Pons (tissue), 1 donor: ENCODE measurements around the gene JAG1.

Source experiments
- DNase-seq: peaks from one replicate; pipeline ENCODE4 v3.0.0-alpha.2; 2016; ENCODE audit warnings: low spot score

JAG1 gene

DNA sequence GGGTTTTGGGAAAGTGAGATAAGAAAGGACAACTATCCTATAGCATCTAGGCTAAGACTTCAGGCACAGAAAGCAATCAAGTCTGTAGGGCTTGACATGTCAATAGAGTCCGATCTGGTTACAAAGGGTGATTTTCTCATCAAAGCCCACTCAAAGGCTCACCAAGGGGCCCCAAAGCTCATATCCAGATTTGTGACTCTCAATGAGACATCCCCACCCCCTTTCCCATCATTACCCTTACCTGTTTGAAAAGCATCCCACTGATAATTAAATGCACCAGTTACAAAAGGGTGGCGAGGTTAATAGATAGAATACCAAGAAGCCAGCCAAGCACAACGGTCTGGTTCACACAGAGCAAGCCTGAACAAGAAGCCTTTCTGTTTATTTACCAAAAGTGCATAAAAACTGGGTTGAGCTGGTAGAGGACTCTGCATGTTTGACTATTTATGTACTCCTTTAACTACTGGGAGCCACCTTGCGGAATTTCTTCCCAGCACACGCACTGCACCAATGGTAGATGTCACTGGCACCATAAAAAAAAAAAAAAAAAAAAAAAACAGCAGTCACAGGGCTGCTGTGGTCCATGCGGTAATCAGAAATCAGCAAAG lies 6.1 kb downstream of the JAG1 start:
- no peak for DNase-seq

DNA sequence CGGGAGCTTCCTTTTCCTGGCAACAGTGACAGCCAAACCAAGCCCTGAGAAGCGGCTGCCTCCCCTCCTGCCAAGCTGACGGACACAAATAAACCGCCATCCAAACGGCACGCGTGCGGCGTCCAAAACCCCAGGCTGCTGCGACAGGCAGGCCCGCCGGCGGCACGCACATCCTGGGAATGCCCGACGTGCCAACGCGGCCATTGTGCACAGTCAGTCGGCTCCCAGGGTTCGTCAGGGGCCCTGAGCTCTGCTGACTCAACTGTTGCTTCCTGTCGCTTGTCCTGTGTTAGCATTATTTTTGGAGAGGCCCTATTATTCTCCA lies 6.8 kb downstream of the JAG1 start:
- DNase-seq, result no peak

DNA sequence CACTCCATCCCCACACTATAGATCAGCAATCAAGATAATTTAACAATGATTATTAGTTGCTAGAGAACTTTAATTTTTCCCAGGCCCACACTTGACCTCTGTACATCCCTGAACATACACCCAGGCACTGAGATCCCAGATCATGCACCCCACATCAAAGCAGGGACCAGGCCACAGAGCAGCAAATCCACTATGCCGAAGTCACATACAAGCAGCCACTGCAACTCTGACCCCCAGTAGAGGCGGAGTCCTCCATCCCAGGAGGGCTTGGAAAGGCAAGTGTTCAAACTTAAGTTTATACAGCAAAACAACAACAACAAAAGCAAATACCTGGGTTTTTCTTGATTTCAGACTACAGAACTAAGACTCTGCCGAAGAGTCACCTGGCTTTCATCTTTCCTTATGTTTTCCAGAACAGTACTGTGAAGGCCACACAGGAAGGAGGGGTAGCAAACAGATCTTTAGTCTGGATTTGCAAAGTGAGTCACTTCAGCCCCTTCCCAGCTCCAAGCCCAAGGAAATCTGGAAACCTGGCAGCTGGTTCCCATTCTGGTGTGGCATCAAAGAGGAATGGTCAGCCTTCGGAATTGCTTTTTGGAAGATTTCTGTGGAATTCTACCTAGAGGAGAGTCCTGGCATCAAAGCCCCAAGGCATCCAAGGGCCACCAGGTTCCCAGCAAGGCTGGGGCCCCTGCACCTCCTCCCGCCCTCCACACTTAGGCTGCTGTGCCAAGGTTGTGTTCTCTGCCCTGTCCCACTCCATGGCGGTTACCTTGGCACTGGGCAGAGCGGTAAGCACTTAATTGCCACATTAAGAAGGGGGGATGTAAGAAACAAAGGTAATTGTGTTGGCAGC lies 7.3 kb downstream of the JAG1 start:
- DNase-seq, result no peak

DNA sequence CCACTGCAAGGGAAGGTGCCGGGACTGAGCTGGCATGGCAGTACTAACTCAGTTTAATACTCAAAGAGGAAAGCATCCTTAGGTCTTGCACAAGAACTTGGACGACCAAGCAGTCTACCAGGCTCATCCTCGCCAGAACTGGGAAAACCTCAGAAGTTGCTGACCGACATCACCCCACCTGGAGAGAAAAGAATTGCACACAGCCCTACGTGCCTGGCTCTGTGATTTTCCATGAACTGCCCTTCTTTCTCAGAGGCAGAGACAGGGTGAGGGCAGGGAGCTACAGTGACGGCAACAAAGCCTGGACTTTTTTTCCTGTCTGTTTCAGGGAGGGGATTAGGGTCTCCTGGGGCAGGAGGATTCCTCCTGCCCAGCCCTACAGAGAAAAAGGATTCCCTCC lies 8.0 kb downstream of the JAG1 start:
- DNase-seq, result no peak

DNA sequence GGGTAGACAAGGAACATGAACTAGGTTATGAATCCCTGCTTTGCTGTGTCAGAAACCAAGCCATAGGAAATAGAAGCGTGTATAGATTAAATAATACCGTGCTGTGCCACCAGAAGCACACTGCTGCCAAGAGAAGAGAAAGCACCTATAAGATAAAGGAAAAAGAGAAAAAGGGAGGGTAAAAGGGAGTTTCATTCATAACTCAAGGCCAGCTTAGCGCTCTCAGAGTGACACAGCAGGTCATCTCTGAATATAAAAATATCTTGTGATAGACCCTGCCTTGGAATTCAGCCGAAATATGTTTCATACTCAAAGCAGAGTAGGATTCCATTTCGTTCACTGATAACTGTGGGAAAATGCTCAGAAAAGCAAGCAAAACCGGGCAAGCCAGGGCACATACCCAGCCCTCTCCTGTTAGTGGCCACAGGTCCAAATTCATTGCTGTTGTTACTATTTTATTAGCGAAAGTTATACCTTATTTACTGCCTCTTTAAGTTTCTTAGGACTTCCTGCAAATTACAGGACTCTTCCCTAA lies 8.7 kb downstream of the JAG1 start:
- no peak for DNase-seq

DNA sequence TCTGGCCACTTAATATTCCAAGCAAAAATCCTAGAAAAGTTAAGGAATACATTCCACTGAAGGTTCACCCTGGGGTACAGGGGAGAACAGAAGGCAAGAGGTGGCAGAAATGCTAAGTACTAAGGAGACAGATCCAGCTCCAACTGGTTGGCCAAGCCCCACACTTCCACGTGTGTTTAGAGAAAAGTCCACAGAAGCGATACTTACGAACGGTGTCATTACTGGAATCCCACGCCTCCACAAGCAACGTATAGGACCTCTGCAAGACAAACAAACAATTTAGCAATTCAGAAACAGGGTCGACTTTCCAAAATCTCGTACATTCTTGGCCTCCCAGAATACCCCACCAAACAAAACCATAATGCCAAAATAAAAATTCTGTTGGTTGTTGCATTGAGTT lies 10.0 kb downstream of the JAG1 start:
- DNase-seq, result no peak

DNA sequence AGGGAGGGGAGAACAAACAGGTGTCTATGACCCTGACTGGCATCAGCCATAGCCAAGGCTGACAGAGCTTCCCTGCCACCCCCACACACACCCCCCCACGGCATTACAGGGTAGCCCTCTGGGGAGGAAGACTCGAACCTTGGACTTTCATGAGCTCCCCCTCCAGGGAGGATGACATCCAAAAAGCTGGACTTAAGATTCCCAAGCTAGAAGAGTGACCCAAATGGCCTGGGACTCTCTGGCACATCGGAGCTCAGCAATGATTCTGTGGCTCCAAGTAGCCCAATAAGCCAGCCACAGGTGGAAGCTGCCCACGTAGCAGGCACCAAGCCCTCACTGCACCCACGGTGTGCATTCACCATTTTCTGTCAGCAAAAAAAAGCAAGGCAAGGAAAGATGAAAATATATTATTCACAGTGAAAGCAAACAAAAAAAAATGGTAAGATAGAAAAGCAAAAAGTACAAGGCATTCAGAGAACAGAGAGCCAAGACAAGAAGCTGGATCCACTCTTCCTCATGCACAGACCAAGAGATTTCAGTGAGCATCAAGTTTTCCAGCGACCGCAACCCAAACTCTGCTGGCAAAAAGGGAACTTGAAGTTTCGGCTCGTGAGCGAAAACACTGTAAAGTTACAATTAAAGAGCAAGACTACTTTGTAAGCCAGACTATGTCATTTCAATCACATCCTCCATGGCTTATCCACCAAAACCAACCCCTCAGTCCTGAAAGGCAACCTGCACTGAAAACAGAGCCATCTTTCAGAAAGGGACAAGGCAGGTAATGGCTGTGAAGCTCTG lies 10.9 kb downstream of the JAG1 start:
- DNase-seq, result no peak

DNA sequence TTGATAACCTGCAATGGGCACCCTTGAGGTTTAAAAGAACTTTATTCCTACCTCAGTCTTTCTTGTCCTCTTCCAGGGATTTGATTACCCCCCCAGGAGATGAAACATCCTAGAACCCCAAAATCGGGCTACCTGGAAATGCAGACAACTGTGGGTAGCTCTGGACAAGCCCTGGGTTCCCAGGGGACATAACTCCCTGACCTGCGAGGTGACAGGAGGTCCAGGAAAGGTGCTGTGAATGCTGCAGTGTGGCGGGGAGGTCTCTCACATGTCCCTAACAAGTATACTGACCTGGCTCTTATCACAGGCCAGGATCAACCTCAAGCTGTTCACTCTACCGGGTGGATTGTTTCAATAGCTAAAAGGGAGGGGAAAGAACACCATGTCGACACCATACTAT lies 11.6 kb downstream of the JAG1 start:
- DNase-seq, result no peak

DNA sequence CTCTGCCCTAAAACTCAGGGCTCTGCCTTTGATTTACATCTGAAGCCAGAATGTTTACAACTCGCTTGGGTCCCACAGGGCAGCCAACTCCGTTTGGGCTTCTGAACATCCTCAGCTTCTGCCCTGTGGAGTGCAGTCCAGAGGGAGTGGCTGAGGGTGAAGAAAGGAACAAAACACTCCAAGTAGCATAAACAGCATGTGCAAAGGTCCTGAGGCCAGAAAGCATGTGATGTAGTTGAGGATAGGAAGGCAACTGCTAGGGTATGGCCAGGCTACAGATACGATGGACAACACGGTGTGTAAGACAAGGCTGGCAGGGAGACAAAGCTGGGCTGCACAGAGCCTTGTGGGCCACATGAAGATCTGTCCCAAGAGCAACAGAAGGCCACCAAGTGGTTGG lies 12.5 kb downstream of the JAG1 start:
- DNase-seq, result no peak

DNA sequence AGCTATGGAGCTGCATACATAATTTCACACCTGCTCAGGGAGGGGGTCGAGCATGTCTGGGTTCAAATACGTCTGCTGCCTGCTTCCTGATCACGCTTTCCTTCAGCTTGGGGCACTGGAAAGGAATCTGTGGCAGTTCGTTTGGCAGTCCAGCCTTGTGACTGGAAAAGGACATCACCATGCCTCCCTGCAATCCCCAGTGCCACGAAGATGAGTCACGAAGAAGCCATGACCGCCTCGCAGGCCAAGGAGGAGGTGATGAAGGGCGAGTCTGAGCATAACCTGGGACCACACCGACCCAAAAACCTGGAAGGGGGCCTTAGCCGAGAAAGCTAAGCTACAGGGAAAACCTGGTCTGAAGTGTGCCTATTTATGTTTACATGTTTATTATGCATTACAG lies 13.1 kb downstream of the JAG1 start:
- DNase-seq, result no peak

DNA sequence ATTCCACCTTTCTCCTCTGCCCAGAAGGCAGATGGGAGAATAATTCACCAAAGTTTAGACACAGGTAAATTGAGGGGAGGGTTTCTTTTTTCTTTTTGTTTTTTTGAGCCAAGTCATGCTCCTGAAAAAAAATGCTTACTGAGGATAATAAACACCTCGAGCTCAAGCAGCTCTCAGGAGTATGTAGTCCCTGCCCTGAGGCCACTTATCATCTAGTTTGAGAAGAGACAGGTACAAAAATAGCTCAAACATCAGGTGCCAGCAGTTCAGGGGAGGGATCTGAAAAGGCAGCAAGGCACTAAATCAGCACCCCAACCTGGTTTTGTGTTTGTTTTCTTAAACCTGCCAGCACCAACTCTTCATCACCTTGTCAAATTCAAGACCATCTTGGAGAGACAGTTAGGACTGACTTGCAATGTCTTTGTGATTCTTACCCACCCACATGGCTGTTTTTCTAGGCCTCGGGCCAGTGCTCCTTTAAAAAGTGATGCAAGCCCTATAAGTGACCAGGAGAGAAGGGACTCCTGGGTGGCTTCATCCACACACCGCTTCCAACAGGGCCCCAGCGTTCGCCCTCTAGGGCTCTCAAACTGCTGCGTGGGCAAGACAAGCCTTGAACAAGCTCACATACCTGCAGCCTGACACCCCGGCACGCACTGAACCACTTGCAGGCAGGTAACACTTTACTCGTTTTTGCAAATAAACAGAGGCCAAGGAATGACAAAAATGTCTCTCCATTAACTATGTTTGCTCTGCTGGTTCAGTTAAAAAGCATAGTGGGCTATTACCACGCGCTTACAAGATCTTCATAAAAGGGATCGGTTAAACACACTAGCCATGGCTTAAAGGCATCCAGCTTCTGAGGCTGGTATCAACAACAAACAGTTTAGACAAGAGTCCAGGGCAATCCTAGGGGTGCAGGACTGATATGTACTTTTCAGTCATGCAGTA lies 13.9 kb downstream of the JAG1 start:
- no peak for DNase-seq

DNA sequence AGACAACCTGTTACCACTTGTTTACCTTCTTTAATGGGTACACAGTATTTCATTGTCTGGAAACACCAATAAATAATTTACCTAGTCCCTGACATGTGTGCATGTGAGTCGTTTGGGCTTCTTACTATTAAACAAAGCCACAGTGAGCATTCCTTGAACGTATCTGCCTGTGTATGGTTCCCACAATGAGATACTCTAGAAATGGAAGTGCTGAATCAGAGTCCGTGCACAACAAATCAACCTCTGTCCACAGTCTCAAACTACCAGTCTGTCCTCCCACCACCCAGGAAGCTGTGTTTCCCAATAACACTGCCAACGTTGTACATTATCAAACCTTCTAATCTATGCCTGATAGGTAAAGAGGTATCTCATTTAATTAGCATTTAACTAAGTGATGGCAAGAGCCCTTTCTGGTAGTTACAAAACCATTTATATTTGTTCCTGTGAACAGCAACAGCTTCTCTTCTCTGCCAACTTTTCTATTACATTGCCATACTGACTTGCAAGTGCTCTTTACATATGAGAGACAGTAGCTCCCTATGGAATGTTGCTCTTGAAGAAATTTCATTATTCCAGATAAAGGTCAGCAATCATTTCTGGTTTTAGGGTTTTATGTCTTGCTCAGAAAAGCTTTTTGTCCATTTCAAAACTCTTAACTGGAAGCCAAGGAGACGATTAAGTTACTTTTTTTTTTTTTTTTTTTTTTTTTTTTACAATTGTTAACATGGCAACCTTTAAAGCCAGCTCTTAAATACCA lies 14.7 kb downstream of the JAG1 start:
- DNase-seq, result no peak

DNA sequence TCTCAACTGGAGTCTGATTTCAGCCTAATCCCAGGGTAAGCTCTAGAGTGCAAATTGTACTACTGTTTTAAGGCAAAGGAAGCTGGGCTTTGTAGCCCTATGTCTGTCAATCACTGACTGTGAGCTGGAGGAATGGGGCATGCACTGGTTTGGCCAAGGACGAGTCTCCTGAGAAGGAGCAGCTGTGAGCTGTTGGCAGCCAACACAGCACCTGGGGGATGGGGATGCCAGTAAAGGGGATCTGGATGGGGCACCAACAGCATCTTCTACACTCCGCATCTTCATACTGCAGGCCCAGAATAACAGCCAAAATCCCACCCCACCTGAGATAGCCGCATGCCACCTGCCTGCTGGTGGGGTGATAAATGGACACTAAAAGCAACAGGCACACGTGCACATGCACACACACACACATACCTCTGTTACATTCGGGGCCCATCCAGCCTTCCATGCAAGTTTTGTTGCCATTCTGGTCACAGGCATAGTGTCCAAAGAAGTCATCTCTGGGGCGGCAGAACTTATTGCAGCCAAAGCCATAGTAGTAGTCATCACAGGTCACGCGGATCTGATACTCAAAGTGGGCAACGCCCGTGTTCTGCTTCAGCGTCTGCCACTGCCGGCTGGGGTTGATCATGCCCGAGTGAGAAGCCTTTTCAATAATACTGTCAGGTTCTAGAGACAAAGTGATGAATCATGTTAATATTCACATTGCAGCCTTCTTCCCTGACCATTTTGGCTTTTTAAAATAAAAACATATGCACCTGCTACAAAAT lies 15.6 kb downstream of the JAG1 start:
- no peak for DNase-seq

DNA sequence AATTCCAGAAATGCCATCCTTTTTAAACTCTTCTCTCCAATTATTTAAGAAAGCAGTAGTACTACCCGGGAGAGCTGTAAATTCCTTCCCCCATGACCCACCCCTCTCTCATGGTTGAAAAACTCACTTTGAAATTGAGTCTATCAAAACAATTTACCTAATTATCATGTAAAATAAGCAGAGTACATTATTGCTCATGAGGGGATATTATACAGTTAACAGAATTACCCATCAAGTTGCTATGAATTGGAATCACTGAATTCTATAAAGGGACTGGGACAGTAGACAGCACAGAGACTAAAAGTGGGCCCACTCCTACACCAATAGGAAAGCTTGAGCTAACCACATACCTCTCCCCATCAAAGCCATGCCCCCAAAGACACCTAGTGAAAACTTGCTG lies 16.3 kb downstream of the JAG1 start:
- DNase-seq, result no peak

DNA sequence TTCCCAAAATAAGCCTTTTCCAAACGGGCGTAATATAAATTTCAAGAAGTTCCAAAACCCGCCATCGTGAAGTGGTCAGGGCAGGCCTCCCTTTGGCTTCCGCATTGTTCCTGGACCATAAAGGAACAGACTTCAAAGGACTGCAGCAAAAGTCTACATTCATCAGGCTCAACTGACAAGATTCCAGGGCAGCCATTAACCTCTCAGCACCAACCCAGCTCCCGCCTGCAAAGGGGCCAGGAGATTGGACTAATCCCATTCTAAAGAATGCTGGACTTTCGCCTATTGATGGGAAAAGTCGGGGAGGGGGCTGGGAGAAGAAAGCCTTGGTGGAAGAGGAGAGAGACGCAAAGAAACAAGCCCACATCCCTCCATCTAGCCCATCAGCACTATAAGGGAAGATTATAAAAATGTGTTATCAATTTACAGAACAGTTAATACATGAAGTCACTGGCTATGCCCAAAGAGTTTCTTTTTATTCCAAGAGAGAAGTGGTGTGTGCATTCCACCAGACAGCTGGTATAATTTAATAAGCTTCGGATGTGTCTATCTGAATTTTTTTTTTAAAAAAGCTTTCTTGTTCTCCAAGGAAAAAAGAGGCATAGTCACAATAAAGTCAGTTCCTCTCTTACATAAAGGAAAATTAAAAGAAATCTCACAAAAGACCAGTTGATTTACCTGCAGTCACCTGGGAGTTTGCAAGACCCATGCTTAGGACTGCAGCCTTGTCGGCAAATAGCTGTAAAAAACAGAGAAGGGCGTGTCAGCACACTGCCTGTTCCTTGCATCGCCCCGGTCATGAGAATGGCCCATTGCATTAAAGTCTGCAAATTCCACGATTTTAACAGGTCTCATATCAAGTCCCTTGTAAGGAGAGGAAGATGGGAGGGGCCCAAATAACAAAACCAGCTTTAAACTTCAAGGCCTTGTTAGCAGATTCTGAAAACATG lies 17.8 kb downstream of the JAG1 start:
- no peak for DNase-seq

DNA sequence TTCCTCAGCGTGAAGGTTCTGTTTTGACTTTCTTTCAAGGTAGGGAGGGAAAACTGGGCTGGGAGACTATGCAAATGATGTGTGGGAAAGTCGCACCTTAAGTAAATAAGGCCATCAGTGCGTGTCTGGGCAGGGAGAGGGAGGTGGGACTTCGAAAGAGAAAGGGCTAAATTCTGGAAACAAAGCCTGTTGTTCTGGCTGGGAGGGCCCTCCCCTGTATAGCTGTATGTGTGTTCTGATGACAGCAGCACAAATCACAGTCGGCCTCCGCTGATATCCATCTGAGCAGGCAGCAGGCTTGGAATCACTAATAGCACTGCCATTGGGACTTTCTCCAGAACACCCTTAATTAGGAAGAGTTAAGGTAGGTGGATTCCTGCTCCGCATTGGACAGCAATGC lies 19.2 kb downstream of the JAG1 start:
- DNase-seq, result no peak

DNA sequence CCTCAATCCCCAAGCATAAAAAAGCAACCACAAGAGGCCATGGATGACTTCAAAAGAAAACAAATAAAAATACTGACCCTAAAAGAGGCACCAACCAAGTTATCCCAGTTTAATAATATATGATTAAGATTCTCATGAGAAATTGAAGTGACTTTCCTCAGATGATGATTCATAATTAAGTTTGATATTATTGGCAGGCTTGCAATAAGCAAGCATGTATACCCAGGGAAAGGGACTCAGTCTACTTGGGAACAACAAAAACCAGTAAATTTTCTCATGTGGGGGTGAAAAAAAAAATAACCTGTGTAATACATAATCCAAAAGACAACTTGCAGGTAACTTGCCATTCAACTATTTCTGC lies 19.6 kb downstream of the JAG1 start:
- DNase-seq, result no peak

DNA sequence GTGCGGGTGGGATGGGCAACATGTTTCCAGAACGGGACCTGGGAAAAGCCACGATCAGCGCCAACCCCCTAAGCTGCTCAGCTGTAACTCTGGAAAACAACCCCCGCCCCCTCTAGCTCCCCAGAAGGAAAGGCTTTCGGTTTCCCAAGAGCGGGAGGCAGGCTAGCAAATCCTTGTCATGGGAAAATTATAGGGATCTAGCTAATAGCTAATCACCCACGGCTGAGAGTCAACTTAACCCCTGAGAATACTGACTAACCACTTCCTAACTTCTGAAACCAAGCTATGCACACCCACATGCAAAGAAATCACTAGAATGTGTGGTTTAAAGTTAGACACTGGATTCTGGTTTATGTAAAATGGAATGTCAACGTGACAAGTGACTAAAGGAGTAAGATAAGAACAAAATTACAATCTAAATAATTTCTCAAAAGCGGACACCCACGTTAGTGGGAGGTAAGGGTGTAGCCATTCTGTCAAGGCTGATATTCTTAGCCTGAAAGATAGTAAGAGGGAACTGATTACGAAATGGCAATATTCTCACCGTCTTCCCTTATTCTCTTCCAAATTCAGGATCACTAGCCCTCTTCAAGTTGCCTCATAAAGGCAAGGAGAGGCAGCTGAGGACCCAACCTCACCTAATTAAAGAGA lies 20.1 kb downstream of the JAG1 start:
- DNase-seq, result no peak
